GM21737 (cell line): ENCODE data around the gene SLC9A9.
A peak's percentile ranks its signal among the peaks of the same experiment; 100 is the strongest.

Experiments used
- ATAC-seq: cut with Tn5 transposase; IDR thresholded peaks from one replicate; pipeline ENCODE4 v1.9.1; 2021; ENCODE audit warnings: mild to moderate bottlenecking, moderate library complexity; ENCODE audit not compliant: unreplicated experiment

Gene SLC9A9

DNA sequence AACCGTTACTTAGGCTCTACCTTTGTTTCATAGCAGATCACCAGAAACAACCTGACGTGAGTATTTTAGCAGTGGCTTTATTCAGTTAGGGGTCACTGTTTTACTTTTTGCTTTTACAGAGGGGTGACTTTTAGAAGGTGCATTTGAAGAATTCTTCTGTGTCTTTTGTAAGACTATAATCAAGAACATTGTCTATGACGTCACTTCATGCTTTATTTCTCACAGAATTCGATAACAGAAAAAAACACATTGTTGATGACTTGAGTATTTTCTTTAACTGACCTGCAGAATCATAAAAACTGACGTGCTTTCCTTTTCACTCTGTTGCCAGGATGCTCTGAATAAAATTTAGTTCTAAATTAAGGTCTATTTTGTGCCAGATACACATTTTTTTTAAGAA is 244.5 kb downstream of the SLC9A9 start:
- no peak for ATAC-seq

DNA sequence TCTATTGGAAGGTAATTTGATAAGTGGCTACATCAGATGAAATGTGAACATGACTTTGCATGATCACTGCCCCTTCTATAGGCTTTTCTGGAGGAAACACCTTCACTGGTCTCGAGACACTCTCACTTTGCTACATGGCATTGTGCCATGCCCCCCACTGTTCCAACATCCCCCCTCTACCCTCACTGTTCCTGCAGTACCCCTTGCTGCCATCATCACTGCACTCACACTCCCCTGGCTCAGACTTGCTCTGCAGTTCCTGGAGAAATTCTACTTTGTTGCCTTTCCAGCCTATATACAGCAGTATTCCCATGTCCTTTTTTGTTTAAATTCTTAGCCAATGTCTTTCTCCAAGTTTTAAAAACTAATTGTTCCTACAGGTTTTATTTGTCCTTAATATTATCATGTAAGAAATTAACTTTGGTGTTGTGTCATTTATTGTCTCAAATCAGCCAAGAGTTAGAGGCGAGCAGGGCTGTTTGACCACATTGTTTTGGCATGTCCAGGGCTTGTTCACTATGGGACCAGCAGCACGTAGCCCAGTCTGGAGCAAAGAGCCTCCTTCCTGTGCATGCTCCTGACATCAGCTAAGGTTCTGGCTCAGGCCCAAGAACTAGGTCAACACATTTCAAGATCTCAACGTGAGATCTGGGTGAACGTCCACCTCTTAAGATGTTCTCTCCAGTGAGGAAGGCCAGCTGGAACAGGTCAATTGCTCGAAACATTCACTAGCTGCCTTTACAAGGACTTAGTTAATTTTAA is 246.4 kb downstream of the SLC9A9 start:
- no peak for ATAC-seq

DNA sequence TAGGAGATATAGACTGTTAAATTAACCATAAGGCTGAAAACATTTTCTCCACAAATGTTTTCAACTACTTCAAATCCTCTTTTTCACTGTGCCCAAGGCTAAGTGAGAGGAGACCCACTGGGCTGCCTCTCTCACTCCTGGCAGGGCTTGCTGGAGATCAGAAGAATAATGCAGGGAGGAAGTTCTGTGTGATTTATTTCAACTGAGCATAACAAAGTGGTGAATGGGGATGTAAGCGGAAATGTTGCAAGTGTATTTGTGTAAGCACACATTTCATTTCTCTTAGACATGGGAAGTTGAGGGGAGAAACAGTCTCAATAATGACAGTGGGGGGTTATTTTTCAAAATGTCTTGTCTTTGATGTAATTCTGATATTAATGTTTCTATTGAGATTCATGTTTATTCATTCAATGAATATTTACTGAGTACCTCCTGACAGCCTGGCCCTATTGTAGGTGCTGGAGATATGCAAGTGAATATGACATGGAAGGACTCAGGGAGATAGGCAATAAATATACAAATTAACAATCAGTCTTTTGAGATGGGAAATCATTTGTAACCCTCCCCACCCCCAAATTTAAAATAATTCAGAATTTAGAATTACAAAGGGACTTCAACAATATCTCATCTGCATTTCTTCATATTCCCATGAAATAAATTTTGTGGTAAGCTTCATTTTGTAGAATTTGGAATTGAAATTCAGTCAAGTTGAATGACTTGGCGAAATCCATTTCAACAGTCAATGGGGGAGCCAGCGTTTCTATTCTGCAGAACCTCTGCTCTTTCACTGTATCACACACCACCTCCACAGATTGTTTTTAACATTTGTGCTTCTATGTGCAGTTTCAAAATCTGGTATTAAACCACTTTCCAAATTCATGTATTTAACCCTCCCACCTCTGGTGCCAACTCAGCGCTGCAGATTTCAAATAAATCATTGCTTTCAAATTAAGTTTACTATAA is 247.2 kb downstream of the SLC9A9 start:
- ATAC-seq = no peak

DNA sequence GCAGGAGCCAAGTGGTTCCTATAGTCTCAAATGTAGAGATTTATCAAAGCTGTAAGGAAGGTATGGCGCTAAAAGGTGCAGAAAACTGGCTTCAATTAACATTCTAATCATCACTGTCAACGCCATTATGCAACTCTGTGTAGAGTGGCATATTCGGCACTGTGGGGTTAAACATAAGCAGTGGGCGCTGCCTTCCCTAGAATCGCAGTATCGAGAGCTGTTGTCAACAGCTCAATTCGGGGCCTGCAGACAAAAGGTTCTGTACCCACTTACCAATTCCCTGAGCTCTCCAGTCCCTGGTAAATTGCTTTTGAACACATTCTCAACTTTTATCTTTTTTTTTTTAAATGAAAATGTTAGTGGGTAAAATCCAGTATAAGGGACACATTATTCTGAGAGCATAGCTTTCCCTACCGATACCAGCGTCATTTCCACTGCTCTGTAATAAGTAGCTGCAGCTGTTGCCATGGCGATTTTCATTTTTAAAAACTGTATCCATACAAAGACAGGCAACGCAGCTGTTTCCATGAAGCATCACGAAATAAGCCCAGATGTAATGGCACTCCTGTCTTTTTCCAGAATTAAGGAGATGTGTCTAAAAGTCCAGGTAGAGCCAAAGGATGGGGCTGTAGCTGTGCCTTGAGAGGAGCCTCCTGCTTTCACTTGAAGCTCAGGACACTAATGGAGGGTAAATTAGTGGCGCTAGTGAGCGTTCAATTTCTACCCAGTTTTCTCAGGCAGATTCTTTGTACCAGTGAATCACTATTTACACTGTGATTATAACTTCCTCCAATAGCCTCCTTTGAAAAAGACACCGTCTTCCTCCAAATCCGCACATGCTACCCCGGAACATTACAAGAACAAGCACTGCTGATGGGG is 250.3 kb downstream of the SLC9A9 start:
- no peak for ATAC-seq

DNA sequence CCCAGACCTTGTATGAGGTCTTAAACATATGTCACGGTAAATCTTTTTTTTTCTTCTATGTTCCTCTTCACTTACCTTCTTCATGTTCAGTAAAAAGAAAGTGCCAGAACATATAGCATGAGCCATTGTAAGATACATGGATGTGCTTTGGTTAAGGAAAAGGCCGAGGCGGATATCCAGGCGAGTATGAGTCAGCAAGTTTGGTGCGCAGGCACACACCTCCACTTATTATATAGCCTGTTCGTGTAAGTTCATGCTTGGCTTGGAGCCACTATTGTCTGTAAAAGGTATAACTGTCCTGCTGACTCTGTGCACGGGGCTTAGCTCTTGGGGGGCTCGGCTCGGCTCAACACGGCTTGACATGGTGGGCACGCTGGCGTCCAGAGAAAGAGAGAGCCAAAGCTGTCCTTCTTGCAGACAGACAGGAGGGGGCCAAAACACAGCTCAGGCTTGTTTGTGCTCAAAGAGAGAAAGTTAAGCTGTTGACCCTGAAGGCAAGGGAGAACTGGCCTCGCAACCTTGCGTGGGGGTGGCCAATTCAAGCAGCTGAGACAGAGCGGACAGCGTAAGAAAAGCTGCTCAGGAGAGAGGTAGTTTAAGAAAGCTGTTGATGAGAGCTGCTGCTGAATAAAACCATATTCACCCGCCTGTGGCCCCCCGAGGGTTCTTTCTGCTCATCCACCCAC is 251.2 kb downstream of the SLC9A9 start:
- no peak for ATAC-seq

DNA sequence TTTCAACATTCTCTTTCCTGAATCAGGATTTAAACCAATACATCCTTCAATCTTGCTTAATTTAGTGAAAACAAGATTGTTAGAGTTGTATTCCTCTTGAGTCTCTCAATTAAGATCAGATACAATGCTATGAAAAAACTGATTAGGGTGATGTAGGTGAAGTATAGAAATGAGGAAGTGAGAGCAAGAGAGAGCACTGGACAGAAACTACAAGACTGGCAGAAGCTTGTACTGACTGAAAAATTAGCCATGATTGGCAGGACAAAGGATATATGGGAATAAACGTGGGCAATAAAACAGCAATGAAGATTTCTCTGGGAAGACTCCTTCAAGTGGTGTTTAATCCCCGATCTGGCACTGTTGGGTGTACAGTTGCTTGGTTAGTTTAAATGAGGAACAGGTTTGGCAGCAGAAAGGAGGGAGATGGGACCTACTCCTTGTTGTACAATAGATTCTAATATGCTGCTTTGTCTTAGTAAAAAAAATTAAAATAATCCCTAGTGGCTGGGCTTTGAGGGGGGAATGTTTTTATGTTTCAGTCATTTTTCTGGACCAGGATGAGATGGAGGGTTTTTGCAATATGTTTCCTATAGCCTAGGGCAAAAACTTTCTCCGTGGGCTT is 252.7 kb downstream of the SLC9A9 start:
- ATAC-seq = peak; percentile 92

DNA sequence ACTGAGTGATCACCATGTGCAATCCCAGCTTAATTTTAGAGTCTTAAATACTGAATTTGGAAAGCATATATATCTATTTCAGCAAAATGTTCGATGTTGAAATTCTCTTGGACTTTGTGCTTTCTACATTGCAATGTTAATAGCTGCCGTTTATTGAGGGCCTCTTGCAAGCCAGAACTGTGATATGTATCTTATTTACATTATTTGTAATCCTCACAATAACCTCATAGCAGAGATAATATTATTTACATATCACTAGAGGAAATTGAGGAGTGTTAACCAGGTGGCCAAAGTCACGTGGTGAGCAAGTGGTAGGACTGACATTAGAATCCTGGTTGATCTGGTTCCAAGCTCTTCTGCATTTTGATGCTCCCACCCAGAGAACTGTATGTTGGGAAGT is 254.1 kb downstream of the SLC9A9 start:
- ATAC-seq = no peak

DNA sequence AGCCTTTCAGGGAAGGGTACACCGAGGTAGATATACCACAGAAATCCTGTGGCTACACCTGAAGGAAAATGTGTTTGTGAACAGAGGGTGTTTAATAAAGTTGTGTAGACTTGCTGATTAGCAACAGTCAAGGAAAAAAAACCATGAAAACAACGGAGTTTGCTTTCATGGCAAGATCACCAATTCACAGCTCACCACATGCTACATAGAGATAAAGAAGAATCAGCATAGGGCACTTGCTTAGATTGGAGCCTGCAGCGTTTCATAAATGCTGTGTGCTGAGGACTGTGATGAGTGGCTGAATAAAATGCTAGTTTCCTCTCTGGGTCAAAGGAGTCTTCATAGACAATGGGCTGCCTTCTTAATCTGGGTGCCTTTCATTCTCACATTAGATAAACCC is 257.6 kb downstream of the SLC9A9 start:
- ATAC-seq = no peak

DNA sequence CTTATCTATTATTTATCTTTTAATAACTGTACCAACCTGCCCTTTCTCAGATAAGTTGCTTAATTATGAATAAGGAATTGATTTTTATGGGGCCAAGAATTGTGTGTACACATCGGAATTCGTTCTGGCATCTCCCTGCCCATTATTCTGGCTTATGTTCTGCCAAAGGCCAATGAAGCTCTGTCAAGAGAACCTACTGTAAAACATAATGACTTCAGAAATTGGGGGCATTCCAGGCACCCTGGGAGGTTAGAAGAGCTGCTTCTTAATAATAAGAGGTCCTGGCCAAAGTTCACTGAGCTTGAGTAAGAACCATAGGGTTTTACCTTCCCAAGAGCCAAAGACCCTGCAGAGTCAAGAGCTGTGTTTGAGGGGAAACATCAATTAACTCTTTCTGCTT is 261.7 kb downstream of the SLC9A9 start:
- ATAC-seq = no peak

DNA sequence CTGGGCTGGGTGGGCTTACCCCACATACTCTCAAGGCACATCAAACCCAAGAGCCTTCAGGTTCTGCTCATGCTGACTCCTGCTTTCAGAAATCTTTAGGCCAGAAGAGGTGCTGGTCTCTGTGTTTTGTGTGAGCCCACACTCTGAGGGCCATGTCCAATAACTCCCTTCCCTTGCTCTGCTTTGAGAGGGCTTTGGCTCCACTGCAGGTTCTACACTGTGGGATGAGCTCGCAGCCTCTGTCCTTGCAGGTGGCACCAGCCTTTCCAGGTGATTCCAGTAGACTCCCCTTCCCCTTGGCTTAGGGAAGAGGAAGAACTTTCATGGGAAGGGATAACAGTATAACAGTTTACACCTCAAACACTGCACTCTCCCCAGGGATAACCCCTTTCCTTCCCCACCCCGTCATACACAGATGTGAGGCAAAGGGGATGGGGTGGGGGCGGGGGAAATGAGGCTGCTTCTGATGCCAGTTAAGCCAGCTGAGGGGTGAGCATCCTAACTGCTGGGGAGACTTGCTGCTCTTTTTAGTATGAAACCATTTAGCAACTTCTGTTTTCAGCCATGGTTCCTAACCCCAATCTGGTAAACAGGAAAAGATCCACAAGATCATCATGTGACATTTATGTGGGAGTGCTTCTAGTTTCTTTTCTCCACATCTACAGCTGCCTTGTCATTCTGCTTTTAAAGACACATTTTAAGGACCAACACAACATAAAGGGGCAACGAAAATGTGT is 262.4 kb downstream of the SLC9A9 start:
- no peak for ATAC-seq

DNA sequence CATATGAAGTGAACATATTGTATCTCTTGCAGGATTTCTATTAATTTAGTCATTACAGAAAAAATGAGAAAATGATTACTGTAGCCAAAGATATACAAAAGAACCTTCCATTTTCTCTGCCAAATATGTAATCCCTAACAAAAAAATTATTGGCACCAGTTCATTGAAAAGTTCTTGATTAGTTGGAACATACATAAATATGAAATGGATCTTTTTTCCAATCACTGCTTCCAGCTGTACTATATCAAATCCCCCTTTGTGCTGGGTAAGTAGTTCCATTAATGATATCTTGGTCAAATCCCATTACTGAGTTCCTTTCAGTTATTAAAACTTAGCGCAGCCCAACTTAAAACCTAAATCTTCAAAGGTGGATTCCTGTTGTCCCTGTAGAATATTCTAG is 263.8 kb downstream of the SLC9A9 start:
- no peak for ATAC-seq

DNA sequence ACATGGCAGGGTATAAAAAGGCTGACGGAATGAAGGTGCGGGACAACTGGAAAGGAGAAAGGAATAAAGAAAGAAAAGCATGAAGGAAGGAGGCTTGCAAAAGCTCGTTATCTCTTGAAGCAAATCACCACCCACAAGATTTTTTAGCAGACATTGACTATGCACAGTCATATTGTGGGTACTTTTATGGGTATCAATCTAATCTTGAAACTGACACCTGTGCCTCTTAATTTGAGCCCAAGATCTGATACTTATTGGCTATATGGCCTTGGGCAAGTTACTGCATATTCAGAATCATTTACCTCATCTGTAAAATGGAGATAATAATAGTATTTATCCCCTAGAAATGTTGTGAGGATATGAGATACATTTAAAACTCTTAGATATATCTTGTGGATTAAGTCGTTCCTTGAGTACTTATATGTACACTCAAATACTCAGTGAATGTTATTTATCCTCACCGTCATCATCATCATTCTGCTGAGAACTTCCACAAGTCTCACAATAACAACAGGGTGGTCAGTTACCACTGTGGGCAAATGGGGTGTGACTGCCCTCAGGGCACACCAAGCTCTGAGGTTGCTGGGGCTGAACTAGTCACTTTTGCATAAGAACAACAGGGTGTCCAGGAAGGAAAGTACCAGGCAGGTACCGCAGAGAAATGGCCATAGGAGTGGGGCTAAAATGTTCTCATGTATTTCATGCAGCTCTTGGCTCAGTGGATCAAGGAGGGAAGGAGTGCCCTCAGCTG is 266.1 kb downstream of the SLC9A9 start:
- ATAC-seq = no peak

DNA sequence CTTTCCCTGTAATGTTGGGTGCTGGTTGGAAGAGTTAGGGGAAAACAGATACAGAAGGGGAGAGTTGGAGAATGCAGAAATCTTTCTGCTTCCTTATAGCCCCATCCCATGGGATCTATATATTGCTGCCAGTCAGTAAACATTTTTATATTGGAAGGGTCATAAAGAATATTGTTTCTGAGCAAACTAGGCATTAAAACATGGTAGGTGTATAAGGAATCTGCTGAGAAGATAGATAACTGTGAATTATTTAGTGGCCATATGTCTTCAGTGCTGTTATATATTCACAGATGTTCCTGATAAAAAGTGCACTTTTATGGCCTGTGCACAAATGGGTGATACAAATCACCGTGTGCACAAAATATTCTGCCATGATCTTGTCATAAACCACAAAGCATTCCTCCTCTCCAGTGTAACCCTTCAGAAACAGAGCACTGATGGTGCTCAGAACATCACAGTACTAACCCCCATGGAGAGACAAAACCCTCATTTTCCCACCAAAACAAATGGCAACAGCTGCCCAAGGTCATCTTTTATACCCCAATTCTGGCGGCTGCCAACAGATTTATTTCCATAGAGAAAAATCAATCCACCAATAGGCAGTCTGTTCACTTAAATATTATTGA is 269.3 kb downstream of the SLC9A9 start:
- no peak for ATAC-seq

DNA sequence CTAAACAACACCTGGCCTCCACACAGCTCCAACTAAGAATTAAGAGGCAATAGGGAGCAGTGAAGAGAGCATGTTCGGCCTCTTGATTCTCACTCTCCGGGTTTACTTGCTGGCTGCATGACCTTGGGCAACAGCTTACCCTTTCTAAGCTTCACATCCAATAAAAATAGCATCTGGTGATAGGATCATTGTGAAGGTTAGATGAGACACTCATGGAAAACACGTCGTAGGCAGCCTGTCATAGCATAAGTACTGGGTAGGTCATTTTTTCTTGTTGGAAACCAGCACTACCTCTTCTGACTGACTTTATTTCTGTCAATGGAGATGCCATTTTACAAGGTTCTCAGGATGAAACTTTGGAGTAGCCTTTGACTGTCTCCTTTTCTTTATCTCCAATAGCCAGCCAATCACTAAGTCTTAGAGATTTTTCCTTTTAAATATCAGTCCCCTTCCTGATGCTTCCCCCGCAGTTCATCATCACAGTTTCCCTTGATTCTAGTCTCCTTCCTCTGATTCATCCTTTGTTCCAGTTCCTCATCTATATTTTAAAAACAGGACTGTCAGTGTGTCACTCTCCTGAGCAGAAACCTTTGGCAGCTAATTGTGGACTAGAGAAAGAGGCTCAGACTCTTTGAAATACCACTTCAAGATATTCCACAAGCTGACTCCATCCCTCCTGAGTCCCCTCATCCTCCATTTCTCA is 271.5 kb downstream of the SLC9A9 start:
- ATAC-seq = no peak

DNA sequence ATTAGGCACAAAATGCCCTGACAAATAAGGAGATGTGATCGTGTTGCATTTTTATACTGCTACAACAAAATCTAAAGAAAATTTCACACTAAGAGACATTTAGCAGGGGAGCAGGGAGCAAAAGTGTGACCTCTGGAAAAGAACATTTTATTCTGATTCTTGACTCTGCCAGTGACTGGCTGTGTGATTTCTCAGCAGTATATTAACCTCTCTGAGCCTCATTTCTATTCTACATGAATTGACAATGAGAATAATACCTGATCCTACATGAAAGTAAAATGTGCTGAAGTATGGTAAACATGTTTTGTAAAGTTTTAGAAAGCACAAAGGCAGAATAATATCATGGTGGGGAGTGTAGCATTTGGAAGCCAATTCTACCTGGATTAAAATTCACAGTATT is 273.3 kb downstream of the SLC9A9 start:
- ATAC-seq = no peak

DNA sequence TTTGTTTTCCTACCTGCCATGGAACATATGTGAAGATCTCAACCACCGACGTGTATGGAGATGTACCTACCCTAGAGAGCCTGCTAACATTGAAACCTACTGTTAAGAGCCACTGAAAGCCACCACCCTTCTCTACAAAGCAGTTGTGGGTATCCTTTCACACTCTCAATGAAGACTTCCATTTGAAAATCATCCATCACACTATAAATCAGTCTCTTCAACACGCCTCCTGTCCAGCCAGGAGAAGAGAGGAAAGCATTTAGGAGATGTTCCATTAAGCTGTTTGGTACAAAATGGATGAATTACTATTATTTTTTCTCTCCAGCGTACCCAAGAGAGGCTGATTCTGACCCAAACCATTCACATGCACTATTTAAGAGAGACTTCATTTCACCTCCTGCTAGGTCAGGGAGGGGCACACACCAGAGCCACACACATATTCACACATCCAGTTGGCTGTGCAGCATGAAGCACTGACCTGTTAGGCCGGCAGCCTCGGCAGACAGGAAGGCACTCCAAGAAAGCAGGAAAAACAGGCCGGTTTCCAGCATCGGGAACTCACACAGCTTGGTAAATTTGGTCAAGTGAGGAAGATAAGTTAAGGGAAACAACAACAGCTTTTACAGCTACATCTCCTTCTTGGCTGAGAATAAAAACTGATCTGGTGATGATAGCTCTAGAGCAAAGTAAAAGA is 274.5 kb downstream of the SLC9A9 start:
- ATAC-seq = no peak

DNA sequence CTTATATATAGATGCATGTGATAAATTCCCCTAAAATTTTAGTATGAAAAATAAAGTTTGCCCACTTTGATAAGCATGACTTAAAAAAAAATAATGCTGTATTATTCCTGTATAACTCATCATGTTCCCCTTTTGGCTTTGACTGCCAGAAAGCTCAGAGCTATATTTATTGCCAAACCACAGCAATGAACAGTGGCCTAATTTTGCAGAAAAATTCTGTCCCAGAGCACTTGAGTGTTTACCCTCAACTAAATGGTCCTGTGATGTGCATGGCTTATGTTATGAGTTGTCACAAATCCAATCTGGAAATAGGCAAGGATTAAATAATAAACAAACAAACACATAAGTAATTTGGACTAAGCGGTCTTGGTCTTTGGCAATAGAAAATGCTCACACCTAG is 276.7 kb downstream of the SLC9A9 start:
- ATAC-seq = no peak
